Measurements from ENCODE around the gene OR4N5.
"Not testable (repeated sequence)": the region's sequence is repeated elsewhere in the genome, so short reads cannot be mapped to it uniquely, and the experiment has no call there.

OR4N5 gene

DNA sequence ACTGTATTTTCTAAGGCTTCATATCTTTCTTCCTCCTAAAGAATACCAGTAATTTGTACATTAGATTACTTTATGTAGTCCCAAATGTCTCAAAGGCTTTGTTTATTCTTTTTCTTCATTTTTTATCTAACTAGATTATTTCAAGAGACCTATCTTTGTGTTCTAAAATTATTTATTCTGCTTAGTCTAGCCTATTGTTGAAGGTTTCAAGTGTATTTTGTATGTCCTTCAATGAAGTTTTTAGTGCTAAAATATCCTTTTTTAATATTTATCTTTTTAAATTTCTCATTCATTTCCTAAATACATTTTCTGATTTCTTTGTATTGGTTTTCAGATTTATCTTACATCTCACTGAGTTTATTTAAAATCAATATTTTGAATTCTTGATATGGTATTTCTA, 25.8 kb downstream of the OR4N5 start:
- Histone ChIP-seq H3K9me3 (ENCODE audit: control insufficient read depth, insufficient read depth, low read length) (peaks cover 7% of the 10 kb centered on the region), H3K27me3 (ENCODE audit: control insufficient read depth, insufficient read depth, low read length) (no peaks in the 10 kb centered on the region), H3K27ac (ENCODE audit: low read length) (no peak overlapping the region), H3K4me3 (ENCODE audit: low read length) (no peak overlapping the region), H3K4me1 (ENCODE audit: control insufficient read depth, insufficient read depth, low read length) (no peaks in the 10 kb centered on the region), H3K36me3 (ENCODE audit: control insufficient read depth, insufficient read depth, low read length) (no peaks in the 10 kb centered on the region)
- no peak for DNase-seq (ENCODE audit: low read depth, low spot score)

DNA sequence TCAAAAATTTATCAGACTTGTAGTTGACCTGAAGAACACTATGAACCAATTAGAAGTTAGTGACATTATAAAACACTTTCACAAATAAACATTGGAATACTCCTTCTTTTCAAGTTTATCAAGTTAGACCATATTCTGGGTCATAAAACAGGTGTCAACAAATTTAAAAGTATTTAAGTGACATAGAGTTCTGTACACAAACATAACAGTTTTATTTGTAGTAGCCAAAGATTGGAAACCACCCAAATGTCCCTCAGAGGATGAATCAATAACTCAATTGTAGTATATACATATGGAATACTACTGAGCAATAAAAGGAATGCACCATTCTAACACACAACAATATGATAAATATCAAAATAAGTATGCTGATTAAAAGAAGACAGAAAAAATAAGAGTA, 28.5 kb downstream of the OR4N5 start:
- no peak for DNase-seq (ENCODE audit: low read depth, low spot score)

DNA sequence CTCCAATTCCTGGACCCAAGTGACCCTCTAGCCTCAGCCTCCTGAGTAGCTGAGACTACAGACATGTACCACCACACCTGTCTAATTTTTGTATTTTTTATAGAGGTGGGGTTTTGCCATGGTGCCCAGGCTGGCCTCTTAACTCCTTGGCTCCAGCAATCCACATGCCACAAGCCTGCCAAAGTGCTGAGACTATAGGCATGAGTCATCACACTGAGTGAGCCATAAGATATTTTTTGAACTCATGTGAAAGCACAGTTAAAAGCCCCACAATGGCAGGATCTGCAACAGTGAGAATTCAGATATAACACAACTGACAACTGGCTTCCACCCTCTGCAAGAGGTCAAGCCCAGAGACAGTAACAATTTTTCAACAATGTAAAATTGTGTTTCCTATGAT, 31.2 kb downstream of the OR4N5 start:
- H3K27ac ChIP-seq (ENCODE audit: low read length); H3K36me3 ChIP-seq (ENCODE audit: control insufficient read depth, insufficient read depth, low read length); DNase-seq (ENCODE audit: low read depth, low spot score); H3K27me3 ChIP-seq (ENCODE audit: control insufficient read depth, insufficient read depth, low read length); H3K4me1 ChIP-seq (ENCODE audit: control insufficient read depth, insufficient read depth, low read length); H3K4me3 ChIP-seq (ENCODE audit: low read length); H3K9me3 ChIP-seq (ENCODE audit: control insufficient read depth, insufficient read depth, low read length): not testable (repeated sequence)

More for the DNA sequence above, 28.5 kb downstream of the OR4N5 start:
- no peaks in the 10 kb centered on the region for H3K36me3 ChIP-seq (ENCODE audit: control insufficient read depth, insufficient read depth, low read length)
- H3K4me1 ChIP-seq (ENCODE audit: control insufficient read depth, insufficient read depth, low read length), result no peaks in the 10 kb centered on the region
- peaks cover 7% of the 10 kb centered on the region for H3K9me3 ChIP-seq (ENCODE audit: control insufficient read depth, insufficient read depth, low read length)
- H3K27me3 ChIP-seq (ENCODE audit: control insufficient read depth, insufficient read depth, low read length), result no peaks in the 10 kb centered on the region
- H3K4me3 ChIP-seq (ENCODE audit: low read length), result no peak overlapping the region
- H3K27ac ChIP-seq (ENCODE audit: low read length), result no peak overlapping the region

DNA sequence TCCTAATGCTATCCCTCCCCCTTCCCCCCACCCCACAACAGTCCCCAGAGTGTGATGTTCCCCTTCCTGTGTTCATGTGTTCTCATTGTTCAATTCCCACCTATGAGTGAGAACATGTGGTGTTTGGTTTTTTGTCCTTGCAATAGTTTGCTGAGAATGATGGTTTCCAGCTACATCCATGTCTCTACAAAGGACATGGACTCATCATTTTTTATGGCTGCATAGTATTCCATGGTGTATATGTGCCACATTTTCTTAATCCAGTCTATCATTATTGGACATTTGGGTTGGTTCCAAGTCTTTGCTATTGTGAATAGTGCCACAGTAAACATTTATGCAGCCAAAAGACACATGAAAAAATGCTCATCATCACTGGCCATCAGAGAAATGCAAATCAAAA, 35.6 kb downstream of the OR4N5 start:
- H3K4me3 ChIP-seq (ENCODE audit: low read length); H3K27ac ChIP-seq (ENCODE audit: low read length); H3K9me3 ChIP-seq (ENCODE audit: control insufficient read depth, insufficient read depth, low read length); H3K27me3 ChIP-seq (ENCODE audit: control insufficient read depth, insufficient read depth, low read length); H3K36me3 ChIP-seq (ENCODE audit: control insufficient read depth, insufficient read depth, low read length); H3K4me1 ChIP-seq (ENCODE audit: control insufficient read depth, insufficient read depth, low read length); DNase-seq (ENCODE audit: low read depth, low spot score): not testable (repeated sequence)

DNA sequence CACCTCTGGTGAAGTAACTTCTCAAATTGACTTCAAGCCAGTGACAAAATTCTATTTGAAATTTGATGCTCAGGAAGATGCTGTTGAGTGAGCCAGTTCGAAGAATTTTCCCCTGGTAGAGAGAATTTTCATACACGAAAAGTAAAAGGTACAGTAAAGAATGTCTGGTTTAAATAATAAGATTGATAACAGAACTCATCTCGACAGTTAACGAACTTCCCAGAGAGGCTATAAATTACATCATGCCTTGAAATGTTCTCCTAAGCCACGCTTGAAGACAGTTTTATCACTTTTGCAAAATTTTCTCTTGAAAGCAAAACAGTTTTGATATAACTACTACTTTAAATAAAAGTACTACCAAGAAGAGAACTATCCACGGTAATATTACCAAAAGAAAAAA, 37.7 kb downstream of the OR4N5 start:
- no CpG with 5 or more reads among the region's 6 CpGs for WGBS (ENCODE audit: insufficient coverage, insufficient read length)
- no peak overlapping the region for H3K4me3 ChIP-seq (ENCODE audit: low read length)
- no peaks in the 10 kb centered on the region for H3K4me1 ChIP-seq (ENCODE audit: control insufficient read depth, insufficient read depth, low read length)
- no peaks in the 10 kb centered on the region for H3K36me3 ChIP-seq (ENCODE audit: control insufficient read depth, insufficient read depth, low read length)
- H3K27me3 ChIP-seq (ENCODE audit: control insufficient read depth, insufficient read depth, low read length), result no peaks in the 10 kb centered on the region
- no peak overlapping the region for H3K27ac ChIP-seq (ENCODE audit: low read length)
- 0 out of 2 replicates have a peak, but pooled peaks cover 1% of the 10 kb centered on the region for H3K9me3 ChIP-seq (ENCODE audit: control insufficient read depth, insufficient read depth, low read length)
- no peak for DNase-seq (ENCODE audit: low read depth, low spot score)

- no CpG with 5 or more reads among the region's 7 CpGs for WGBS (ENCODE audit: insufficient coverage, insufficient read length)
- no peak for DNase-seq (ENCODE audit: low read depth, low spot score)
These were observed 38.9 kb downstream of the OR4N5 start for GRCh38 chr14:20177433-20177974.

DNA sequence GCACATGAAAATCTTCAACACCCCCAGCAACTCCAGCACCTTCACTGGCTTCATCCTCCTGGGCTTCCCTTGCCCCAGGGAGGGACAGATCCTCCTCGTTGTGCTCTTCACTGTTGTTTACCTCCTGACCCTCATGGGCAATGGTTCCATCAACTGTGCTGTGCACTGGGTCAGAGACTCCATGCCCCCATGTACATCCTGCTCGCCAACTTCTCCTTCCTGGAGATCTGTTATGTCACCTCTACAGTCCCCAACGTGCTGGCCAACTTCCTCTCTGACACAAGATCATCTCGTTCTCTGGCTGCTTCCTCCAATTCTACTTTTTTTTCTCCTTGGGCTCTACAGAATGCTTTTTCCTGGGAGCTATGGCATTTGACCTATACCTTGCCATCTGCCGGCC, 40.6 kb downstream of the OR4N5 start:
- peaks cover 1% of the 10 kb centered on the region; the same call in 1 of the 2 replicates for H3K9me3 ChIP-seq (ENCODE audit: control insufficient read depth, insufficient read depth, low read length)
- H3K4me3 ChIP-seq (ENCODE audit: low read length), result no peak overlapping the region
- H3K36me3 ChIP-seq (ENCODE audit: control insufficient read depth, insufficient read depth, low read length), result no peaks in the 10 kb centered on the region
- H3K27ac ChIP-seq (ENCODE audit: low read length), result no peak overlapping the region
- no peaks in the 10 kb centered on the region for H3K4me1 ChIP-seq (ENCODE audit: control insufficient read depth, insufficient read depth, low read length)
- no CpG with 5 or more reads among the region's 5 CpGs for WGBS (ENCODE audit: insufficient coverage, insufficient read length)
- no peaks in the 10 kb centered on the region for H3K27me3 ChIP-seq (ENCODE audit: control insufficient read depth, insufficient read depth, low read length)
- DNase-seq (ENCODE audit: low read depth, low spot score), result no peak

More at GRCh38 chr14:20177433-20177974, 38.9 kb downstream of the OR4N5 start:
- Histone ChIP-seq H3K27ac (ENCODE audit: low read length) (no peak overlapping the region), H3K4me1 (ENCODE audit: control insufficient read depth, insufficient read depth, low read length) (no peaks in the 10 kb centered on the region), H3K27me3 (ENCODE audit: control insufficient read depth, insufficient read depth, low read length) (no peaks in the 10 kb centered on the region), H3K4me3 (ENCODE audit: low read length) (no peak overlapping the region), H3K9me3 (ENCODE audit: control insufficient read depth, insufficient read depth, low read length) (peaks cover 1% of the 10 kb centered on the region; the same call in 1 of the 2 replicates), H3K36me3 (ENCODE audit: control insufficient read depth, insufficient read depth, low read length) (no peaks in the 10 kb centered on the region)

GRCh38 chr14:20179880-20180279, 41.3 kb downstream of the OR4N5 start:
- H3K4me3 ChIP-seq (ENCODE audit: low read length), result no peak overlapping the region
- no peaks in the 10 kb centered on the region for H3K27me3 ChIP-seq (ENCODE audit: control insufficient read depth, insufficient read depth, low read length)
- DNase-seq (ENCODE audit: low read depth, low spot score), result no peak
- H3K27ac ChIP-seq (ENCODE audit: low read length), result no peak overlapping the region
- H3K4me1 ChIP-seq (ENCODE audit: control insufficient read depth, insufficient read depth, low read length), result no peaks in the 10 kb centered on the region
- WGBS (ENCODE audit: insufficient coverage, insufficient read length), result no CpG with 5 or more reads among the region's 2 CpGs
- peaks cover 1% of the 10 kb centered on the region; the same call in 1 of the 2 replicates for H3K9me3 ChIP-seq (ENCODE audit: control insufficient read depth, insufficient read depth, low read length)
- no peaks in the 10 kb centered on the region for H3K36me3 ChIP-seq (ENCODE audit: control insufficient read depth, insufficient read depth, low read length)

GRCh38 chr14:20180486-20180885, 41.9 kb downstream of the OR4N5 start:
- no CpG with 5 or more reads among the region's 2 CpGs for WGBS (ENCODE audit: insufficient coverage, insufficient read length)
- Histone ChIP-seq H3K9me3 (ENCODE audit: control insufficient read depth, insufficient read depth, low read length) (peaks cover 1% of the 10 kb centered on the region; the same call in 1 of the 2 replicates), H3K27me3 (ENCODE audit: control insufficient read depth, insufficient read depth, low read length) (no peaks in the 10 kb centered on the region), H3K27ac (ENCODE audit: low read length) (no peak overlapping the region), H3K36me3 (ENCODE audit: control insufficient read depth, insufficient read depth, low read length) (no peaks in the 10 kb centered on the region), H3K4me3 (ENCODE audit: low read length) (no peak overlapping the region), H3K4me1 (ENCODE audit: control insufficient read depth, insufficient read depth, low read length) (no peaks in the 10 kb centered on the region)
- no peak for DNase-seq (ENCODE audit: low read depth, low spot score)

DNA sequence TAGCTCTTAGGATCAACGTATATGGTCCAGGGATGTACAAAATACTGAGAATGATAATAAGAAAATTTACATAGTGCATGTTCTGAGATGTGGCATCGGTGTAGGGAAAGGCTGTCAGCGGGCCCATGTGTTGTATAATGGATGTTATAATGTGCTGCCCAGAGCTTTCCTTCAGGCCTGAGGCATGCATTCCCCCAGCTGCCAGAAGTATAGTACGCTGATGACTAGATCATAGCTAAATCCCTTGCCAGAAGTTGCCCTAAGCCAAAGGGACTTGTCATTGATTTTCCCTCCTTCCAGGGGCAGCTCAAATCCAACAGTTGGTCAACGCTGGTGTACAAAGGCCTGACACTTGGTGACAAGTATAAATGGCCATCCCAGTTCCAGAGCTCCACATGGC, 45.6 kb downstream of the OR4N5 start:
- no CpG with 5 or more reads among the region's 5 CpGs for WGBS (ENCODE audit: insufficient coverage, insufficient read length)
- no peaks in the 10 kb centered on the region for H3K36me3 ChIP-seq (ENCODE audit: control insufficient read depth, insufficient read depth, low read length)

GRCh38 chr14:20190596-20190995, 52.0 kb downstream of the OR4N5 start, which contains the start of gene OR11G2:
Gene OR11G2, plus strand, starts transcription at chr14:20190896. Its CDS starts 6,542 bp downstream, at chr14:20197438.
- no peak for DNase-seq (ENCODE audit: low read depth, low spot score)
- no peaks in the 10 kb centered on the region for H3K4me1 ChIP-seq (ENCODE audit: control insufficient read depth, insufficient read depth, low read length)
- no CpG with 5 or more reads among the region's 1 CpG for WGBS (ENCODE audit: insufficient coverage, insufficient read length)
- no peaks in the 10 kb centered on the region for H3K36me3 ChIP-seq (ENCODE audit: control insufficient read depth, insufficient read depth, low read length)
- H3K27me3 ChIP-seq (ENCODE audit: control insufficient read depth, insufficient read depth, low read length), result no peaks in the 10 kb centered on the region
- H3K4me3 ChIP-seq (ENCODE audit: low read length), result no peak within 1 kb of the TSS
- H3K27ac ChIP-seq (ENCODE audit: low read length), result no peak within 1 kb of the TSS
- peaks cover 7% of the 10 kb centered on the region for H3K9me3 ChIP-seq (ENCODE audit: control insufficient read depth, insufficient read depth, low read length)

More for the DNA sequence above, 45.6 kb downstream of the OR4N5 start:
- Histone ChIP-seq H3K27ac (ENCODE audit: low read length) (no peak overlapping the region), H3K4me3 (ENCODE audit: low read length) (no peak overlapping the region), H3K27me3 (ENCODE audit: control insufficient read depth, insufficient read depth, low read length) (no peaks in the 10 kb centered on the region), H3K9me3 (ENCODE audit: control insufficient read depth, insufficient read depth, low read length) (peaks cover 3% of the 10 kb centered on the region), H3K4me1 (ENCODE audit: control insufficient read depth, insufficient read depth, low read length) (no peaks in the 10 kb centered on the region)
- DNase-seq (ENCODE audit: low read depth, low spot score), result no peak
